ENCODE results near the gene KRTAP13-4.

GRCh38 chr21:30468900-30469714, 39.1 kb downstream of the KRTAP13-4 start:
- TF ChIP-seq CTCF (IDR thresholded peaks at IDR 0.05): no peak
- TF ChIP-seq POLR2A (IDR thresholded peaks at IDR 0.05): no peak
